Naive B cell (primary cell): ENCODE measurements around the gene DEFB129. TPM values are rescaled to one million over a fixed set of nuclear protein-coding genes. Genes with fewer than 3 reads are reported as not detected.

Source experiments
- ATAC-seq, 2 donors: fragments of 150-1000 bp; cut with Tn5 transposase; 2 replicates each; pipeline ENCODE4 v1.10.0; 2021; ENCODE audit warnings: low read depth in 2 of 2, mild to moderate bottlenecking in 2 of 2, moderate library complexity in 2 of 2
- DNase-seq: peaks from one replicate; pipeline ENCODE4 v3.0.0; 2022
- H3K27ac Mint-ChIP-seq, 6 donors: one replicate each; pipeline ENCODE4 v1.8.0; 2020 to 2022; ENCODE audit warnings: mild to moderate bottlenecking in 6 of 6, mixed read lengths in 6 of 6, moderate library complexity in 5 of 6, inconsistent platforms in 2 of 6
- H3K27me3 Mint-ChIP-seq, 3 donors: one replicate each; pipeline ENCODE4 v1.8.0; 2021 to 2022; ENCODE audit warnings: mixed read lengths in 3 of 3, mild to moderate bottlenecking in 1 of 3
- H3K36me3 Mint-ChIP-seq, 2 donors: one replicate each; pipeline ENCODE4 v1.8.0; 2020 to 2022; ENCODE audit warnings: mixed read lengths in 2 of 2, inconsistent platforms in 1 of 2, mild to moderate bottlenecking in 1 of 2
- H3K4me1 Mint-ChIP-seq, 3 donors: one replicate each; pipeline ENCODE4 v1.8.0; 2020 to 2022; ENCODE audit warnings: mixed read lengths in 3 of 3, inconsistent platforms in 1 of 3, mild to moderate bottlenecking in 1 of 3, moderate library complexity in 1 of 3
- H3K4me3 Mint-ChIP-seq, 8 donors: one replicate each; pipeline ENCODE4 v1.8.0; 2020 to 2022; ENCODE audit warnings: mild to moderate bottlenecking in 8 of 8, mixed read lengths in 8 of 8, moderate library complexity in 8 of 8, inconsistent platforms in 2 of 8
- H3K9me3 Mint-ChIP-seq, 7 donors: one replicate each; pipeline ENCODE4 v1.8.0; 2020 to 2022; ENCODE audit warnings: mixed read lengths in 7 of 7, mild to moderate bottlenecking in 5 of 7, inconsistent platforms in 2 of 7, moderate library complexity in 1 of 7
- polyA plus RNA-seq, 6 donors: library from polyadenylated mRNA; unstranded; fragments of 300-500 nt; fragmentation: Illumina TruSeq; gene quantifications; one replicate each; pipeline ENCODE4 v1.2.3, GENCODE V29; 2021; ENCODE audit warnings: low read depth in 6 of 6

Gene DEFB129
- polyA plus RNA-seq, 6 donors from 2014 or later, result not detected

GRCh38 chr20:259981-260380 lies 32.9 kb downstream of the DEFB129 start:
- Mint-ChIP-seq H3K4me3 (no peak overlapping the region), H3K27me3 (peaks cover 3 to 22% (median 12%) of the 10 kb centered on the region in 3 donors), H3K4me1 (no peaks in the 10 kb centered on the region), H3K36me3 (no peaks in the 10 kb centered on the region), H3K9me3 (no peaks in the 10 kb centered on the region), H3K27ac (no peak overlapping the region)
- ATAC-seq (no peak), DNase-seq (no peak)

DNA sequence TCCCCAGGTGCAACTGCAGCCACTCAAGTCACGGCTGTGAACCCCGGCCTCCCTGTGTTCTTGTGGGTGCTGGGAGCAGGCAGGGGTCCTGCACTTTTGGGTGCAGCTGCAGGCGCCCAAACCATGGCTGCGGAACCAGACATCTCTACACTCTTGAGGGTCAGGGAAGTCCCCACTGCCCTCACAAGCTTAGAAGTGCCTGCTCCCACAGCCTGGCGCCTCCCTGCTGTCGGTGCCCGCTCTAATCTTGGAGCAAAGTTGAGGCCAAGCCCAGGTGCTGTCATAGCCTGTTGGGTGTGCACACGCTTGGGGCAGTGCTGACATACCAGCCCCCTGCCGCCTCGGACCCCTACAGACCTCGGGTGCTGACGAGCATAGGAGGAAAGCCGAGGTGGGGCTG lies 36.6 kb downstream of the DEFB129 start:
- Mint-ChIP-seq H3K4me3 (no peak overlapping the region), H3K27me3 (peaks cover 4 to 9% (median 7%) of the 10 kb centered on the region in 3 donors), H3K36me3 (no peaks in the 10 kb centered on the region), H3K27ac (no peak overlapping the region), H3K9me3 (no peaks in the 10 kb centered on the region), H3K4me1 (peaks cover 8 to 11% (median 11%) of the 10 kb centered on the region in 3 donors)
- DNase-seq, result no peak
- no peak for ATAC-seq

DNA sequence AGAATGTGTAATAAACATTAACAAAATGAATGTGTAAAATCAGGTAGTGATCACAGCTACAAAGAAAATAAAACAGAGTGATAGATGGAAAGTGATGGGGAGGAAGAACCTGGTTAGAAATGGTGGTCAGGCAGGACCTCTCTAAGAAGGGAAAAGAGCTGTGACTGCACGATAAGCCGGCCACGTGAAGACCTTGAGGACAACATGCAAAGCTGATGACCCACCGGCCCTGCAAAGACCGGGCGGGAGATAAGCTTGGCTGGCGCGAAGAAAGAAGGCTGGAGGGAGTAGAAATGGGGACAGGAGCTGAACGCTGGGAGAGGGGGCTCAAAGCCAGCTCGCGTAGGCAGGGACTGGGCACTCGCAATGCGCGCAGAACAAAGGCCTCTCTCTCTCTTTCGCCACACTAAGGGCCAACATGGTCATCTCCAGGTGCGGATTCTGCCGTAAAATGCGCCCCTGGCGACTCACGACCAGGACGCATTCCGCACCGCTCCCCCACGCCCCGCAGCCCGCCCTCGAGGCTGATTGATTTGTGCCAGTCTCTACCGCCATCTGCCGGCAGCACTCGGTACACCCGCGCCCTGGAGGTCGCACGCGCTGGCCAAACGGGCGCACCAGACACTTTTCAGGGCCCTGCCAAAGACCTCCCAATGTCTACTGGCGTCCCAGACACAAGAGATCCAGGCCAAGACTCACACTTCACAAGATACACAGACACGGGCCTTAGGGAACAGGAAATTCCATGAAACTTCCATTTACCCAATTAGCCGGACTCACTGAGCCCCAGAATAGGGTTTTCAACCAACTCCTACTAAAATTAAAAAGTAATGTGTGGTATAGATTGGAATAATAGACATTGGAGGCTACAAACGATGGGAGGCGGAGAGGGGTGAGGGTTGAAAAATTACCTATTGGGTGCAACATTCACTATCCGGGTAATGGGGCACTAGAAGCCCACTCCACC lies 39.8 kb downstream of the DEFB129 start:
- Mint-ChIP-seq H3K4me1 (peaks cover 8 to 11% (median 11%) of the 10 kb centered on the region in 3 donors), H3K27me3 (peaks cover 0 to 4% (median 0%) of the 10 kb centered on the region in 3 donors), H3K36me3 (no peaks in the 10 kb centered on the region), H3K4me3 (peak overlapping the region; percentile 77 to 92 (median 86)), H3K9me3 (no peaks in the 10 kb centered on the region), H3K27ac (peak overlapping the region in 2 of 6 donors; percentile 56 to 84)
- DNase-seq (peak; percentile 86), ATAC-seq (peak; percentile 97)

GRCh38 chr20:270517-270916 lies 43.5 kb downstream of the DEFB129 start:
- peak overlapping the region in 2 of 6 donors; percentile 42 to 57 for H3K27ac Mint-ChIP-seq
- no peak for DNase-seq

GRCh38 chr20:271069-271468 lies 44.0 kb downstream of the DEFB129 start:
- no peak for ATAC-seq

More at GRCh38 chr20:270517-270916, 43.5 kb downstream of the DEFB129 start:
- peaks cover 8 to 11% (median 11%) of the 10 kb centered on the region in 3 donors for H3K4me1 Mint-ChIP-seq
- ATAC-seq, result no peak
- peaks cover 0 to 4% (median 0%) of the 10 kb centered on the region in 3 donors for H3K27me3 Mint-ChIP-seq
- H3K9me3 Mint-ChIP-seq, result no peaks in the 10 kb centered on the region
- no peaks in the 10 kb centered on the region for H3K36me3 Mint-ChIP-seq
- no peak overlapping the region for H3K4me3 Mint-ChIP-seq

DNA sequence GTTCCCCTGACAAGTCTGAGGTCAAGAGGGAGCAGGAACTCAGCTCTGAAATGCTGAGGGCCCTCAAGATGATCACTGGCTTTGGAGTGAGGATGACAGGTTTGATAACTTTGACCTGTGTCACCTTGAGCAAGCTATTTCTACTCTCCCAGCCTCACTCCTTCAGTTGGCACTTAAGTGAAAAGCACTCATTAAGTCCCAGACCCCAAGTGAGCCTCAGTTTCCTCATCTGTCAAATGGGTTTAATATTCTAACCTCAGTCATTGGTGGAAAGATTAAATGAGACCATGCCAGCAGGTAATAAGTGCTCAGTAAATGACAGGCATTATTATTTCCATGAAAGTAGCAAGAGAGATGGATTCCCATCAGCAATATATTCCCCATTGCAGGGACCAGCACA lies 44.5 kb downstream of the DEFB129 start:
- no peak for DNase-seq
- peaks cover 5 to 7% (median 7%) of the 10 kb centered on the region in 3 donors for H3K4me1 Mint-ChIP-seq
- H3K27ac Mint-ChIP-seq, result peak overlapping the region in 1 of 6 donors; percentile 15
- no peak for ATAC-seq
- no peaks in the 10 kb centered on the region for H3K9me3 Mint-ChIP-seq
- peaks cover 0 to under 1% (median 0%) of the 10 kb centered on the region in 3 donors for H3K27me3 Mint-ChIP-seq
- peaks cover 0 to 8% of the 10 kb centered on the region in 2 donors for H3K36me3 Mint-ChIP-seq
- no peak overlapping the region for H3K4me3 Mint-ChIP-seq

More at GRCh38 chr20:271069-271468, 44.0 kb downstream of the DEFB129 start:
- peaks cover 0 to 4% (median 0%) of the 10 kb centered on the region in 3 donors for H3K27me3 Mint-ChIP-seq
- no peaks in the 10 kb centered on the region for H3K9me3 Mint-ChIP-seq
- H3K27ac Mint-ChIP-seq, result peak overlapping the region in 1 of 6 donors; percentile 15
- H3K36me3 Mint-ChIP-seq, result peaks cover 0 to 4% of the 10 kb centered on the region in 2 donors
- peaks cover 8 to 11% (median 11%) of the 10 kb centered on the region in 3 donors for H3K4me1 Mint-ChIP-seq
- DNase-seq, result no peak
- no peak overlapping the region for H3K4me3 Mint-ChIP-seq

DNA sequence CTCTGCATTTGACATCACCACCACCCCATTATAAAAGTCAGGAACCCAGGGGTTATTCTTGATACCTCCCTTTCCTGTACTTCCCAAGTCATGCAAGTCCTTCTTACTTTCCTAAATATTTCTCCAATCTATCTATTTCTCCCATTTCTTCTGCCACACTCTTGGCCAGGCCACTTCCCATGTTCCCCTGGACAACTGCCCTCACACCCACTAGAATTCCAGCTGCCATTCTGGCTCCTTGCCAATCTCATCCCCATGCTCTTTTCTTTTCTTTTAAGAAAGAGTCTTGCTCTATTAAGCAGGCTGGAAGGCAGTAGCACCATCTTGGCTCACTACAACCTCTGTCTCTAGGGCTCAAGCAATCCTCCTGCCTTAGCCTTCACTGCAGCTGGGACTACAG lies 45.7 kb downstream of the DEFB129 start:
- no peak overlapping the region for H3K4me3 Mint-ChIP-seq
- peak overlapping the region in 2 of 6 donors; percentile 43 to 56 for H3K27ac Mint-ChIP-seq
- no peaks in the 10 kb centered on the region for H3K4me1 Mint-ChIP-seq
- H3K9me3 Mint-ChIP-seq, result no peaks in the 10 kb centered on the region
- peaks cover 0 to 10% of the 10 kb centered on the region in 2 donors for H3K36me3 Mint-ChIP-seq
- H3K27me3 Mint-ChIP-seq, result no peaks in the 10 kb centered on the region
- ATAC-seq, result no peak
- DNase-seq, result no peak

- Mint-ChIP-seq H3K4me3 (no peak overlapping the region), H3K27ac (no peak overlapping the region), H3K27me3 (no peaks in the 10 kb centered on the region), H3K4me1 (peaks cover 0 to 3% (median 3%) of the 10 kb centered on the region in 3 donors), H3K36me3 (peaks cover 0 to 10% of the 10 kb centered on the region in 2 donors), H3K9me3 (no peaks in the 10 kb centered on the region)
- ATAC-seq (no peak), DNase-seq (no peak)
Observed at GRCh38 chr20:273884-274283, 46.8 kb downstream of the DEFB129 start.

DNA sequence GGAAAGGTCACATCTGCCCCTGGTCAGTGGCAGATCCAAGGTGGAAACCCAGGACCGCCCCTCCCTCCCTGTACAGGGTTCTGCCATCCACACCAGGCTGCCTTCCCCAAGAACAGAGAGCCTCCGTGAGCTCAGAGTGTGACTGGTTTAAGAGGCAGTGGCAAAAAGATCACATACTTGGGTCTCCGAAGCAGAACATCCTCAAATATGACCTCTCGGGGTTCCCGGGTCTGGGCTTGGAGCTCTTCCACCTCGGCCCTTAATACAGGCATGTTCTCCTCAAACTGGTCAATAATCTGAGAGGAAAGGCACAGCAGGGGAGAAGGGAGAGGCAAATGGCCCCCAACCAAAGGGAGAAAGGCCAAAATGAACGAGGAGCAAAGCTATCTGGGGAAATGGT lies 48.7 kb downstream of the DEFB129 start:
- Mint-ChIP-seq H3K36me3 (peaks cover 0 to 10% of the 10 kb centered on the region in 2 donors), H3K9me3 (no peaks in the 10 kb centered on the region), H3K4me1 (peaks cover 0 to 5% (median 3%) of the 10 kb centered on the region in 3 donors), H3K4me3 (no peak overlapping the region), H3K27ac (no peak overlapping the region), H3K27me3 (no peaks in the 10 kb centered on the region)
- DNase-seq (no peak), ATAC-seq (no peak)

DNA sequence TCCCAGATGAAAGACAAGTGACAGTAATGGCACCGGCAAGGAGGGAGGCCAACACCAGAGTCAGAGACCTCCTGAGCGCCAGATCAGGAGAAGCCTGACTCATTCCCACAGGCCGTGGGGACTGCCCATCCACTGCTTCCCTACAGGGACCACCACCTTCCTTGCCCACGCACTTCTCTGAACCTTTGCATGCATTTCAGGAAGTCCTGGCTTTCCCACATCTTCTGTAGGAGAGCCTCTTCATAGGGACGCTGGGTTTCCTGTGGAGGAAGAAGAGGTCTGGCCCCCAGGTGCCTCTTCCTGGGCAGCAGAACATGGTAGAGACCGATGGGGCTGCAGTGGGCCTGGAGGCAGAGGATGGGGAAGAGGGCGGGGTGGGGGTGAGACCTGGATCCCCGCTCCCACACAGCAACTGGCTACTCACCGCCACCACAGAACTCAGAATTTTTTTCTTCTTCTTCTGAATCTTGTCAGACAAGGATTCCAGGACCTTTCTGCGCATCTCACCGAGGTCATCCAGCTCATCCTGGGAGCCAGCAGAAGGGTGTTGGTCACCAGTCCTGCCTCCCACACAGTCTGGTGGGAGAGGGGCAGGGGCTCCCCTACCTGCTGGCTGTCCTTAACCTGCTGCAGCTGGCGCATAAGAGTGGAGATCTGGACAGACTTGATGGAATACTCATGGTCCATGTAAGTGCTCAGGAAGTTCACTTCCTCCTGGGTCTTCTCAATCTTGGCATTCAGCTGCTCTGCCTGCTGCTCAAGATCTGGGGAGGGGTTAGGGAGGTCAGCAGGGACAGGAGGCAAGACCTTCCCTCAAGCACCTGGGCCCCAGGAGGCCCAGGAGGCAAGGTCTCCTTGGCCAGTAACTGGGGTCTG lies 49.8 kb downstream of the DEFB129 start:
- no peaks in the 10 kb centered on the region for H3K27me3 Mint-ChIP-seq
- DNase-seq, result no peak

DNA sequence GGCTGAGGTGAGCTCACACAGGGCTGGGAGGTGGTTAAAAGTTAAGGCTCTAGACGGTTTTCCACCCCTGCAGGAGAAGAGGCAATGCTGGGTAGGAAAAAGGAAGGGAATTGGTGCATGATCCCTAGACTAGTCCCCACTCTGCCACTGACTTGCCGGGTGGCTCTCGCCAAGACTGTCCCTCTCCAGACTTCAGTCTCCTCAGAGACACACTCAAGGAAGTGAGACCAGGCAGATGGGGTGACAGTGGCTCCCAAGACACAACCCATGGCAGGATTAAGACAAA lies 50.4 kb downstream of the DEFB129 start:
- Mint-ChIP-seq H3K36me3 (peaks cover 0 to 10% of the 10 kb centered on the region in 2 donors), H3K27ac (no peak overlapping the region), H3K4me1 (peaks cover 5 to 7% (median 5%) of the 10 kb centered on the region in 3 donors), H3K9me3 (no peaks in the 10 kb centered on the region), H3K4me3 (peak overlapping the region in 1 of 8 donors; percentile 47), H3K27me3 (no peaks in the 10 kb centered on the region)
- no peak for ATAC-seq
- no peak for DNase-seq

More for the DNA sequence above, 49.8 kb downstream of the DEFB129 start:
- Mint-ChIP-seq H3K4me3 (no peak overlapping the region), H3K27ac (peak overlapping the region in 1 of 6 donors; percentile 57), H3K9me3 (no peaks in the 10 kb centered on the region), H3K4me1 (peaks cover 5 to 7% (median 5%) of the 10 kb centered on the region in 3 donors), H3K36me3 (peaks cover 0 to 10% of the 10 kb centered on the region in 2 donors)
- no peak for ATAC-seq

DNA sequence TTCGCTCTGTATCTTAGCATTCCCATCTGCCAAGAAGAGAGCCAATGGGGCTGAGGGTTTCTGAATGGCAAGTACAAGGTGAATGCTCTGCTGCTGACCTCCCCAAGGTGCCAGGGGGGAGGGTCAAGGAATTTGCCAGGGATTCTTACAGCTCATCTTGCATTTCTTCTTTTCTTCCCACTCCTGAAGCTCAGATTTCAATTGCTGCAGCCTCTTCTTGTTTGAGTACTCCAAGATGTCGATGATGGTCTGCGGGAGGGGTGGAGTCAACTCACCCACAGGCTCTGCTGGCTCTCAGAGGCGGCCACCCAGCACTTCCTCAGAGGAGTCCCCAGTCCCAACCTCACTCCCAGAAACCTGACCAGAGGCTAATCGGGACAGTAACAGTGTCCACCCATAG lies 51.1 kb downstream of the DEFB129 start:
- Mint-ChIP-seq H3K27ac (peak overlapping the region in 2 of 6 donors; percentile 37 to 39), H3K4me1 (peaks cover 5 to 7% (median 5%) of the 10 kb centered on the region in 3 donors), H3K27me3 (no peaks in the 10 kb centered on the region), H3K4me3 (peak overlapping the region in 1 of 8 donors; percentile 77), H3K9me3 (no peaks in the 10 kb centered on the region), H3K36me3 (peaks cover 0 to 10% of the 10 kb centered on the region in 2 donors)
- ATAC-seq, result no peak
- no peak for DNase-seq
